ENCODE measurements around the gene C14orf132. TPM values are rescaled to one million over a fixed set of nuclear protein-coding genes. Genes with fewer than 3 reads are reported as not detected.

Gene C14orf132
- total and polyA plus RNA-seq, 5 experiments from 2014 or later, result 0.57 to 4.6 (median 2.4) TPM; not detected in 1

Other genes starting within 250 kb of the C14orf132 start
- gene TUNAR, start 162.5 kb upstream of the C14orf132 start, total RNA-seq, result not detected
- gene TUNAR, start 162.5 kb upstream of the C14orf132 start, polyA plus RNA-seq, result not detected
- gene BDKRB2, start 165.5 kb downstream of the C14orf132 start, total RNA-seq, result not detected
- not detected for gene BDKRB2, start 165.5 kb downstream of the C14orf132 start, polyA plus RNA-seq
- gene BDKRB1, start 216.8 kb downstream of the C14orf132 start, total RNA-seq, result not detected
- not detected for gene BDKRB1, start 216.8 kb downstream of the C14orf132 start, polyA plus RNA-seq

Measured in naive thymus-derived CD8-positive, alpha-beta T cell (primary cell).